GM21717 (cell line): ENCODE data around the gene CACNA1B.

Source experiments
- ATAC-seq: cut with Tn5 transposase; IDR thresholded peaks from one replicate; pipeline ENCODE4 v1.9.1; 2021; ENCODE audit warnings: mild to moderate bottlenecking, moderate library complexity; ENCODE audit not compliant: unreplicated experiment

The CACNA1B gene

GRCh38 chr9:137918331-137919094 lies 40.9 kb downstream of the CACNA1B start:
- no peak for ATAC-seq

GRCh38 chr9:137919095-137919465 lies 41.5 kb downstream of the CACNA1B start:
- no peak for ATAC-seq

GRCh38 chr9:137919649-137920141 lies 42.1 kb downstream of the CACNA1B start:
- ATAC-seq: no peak

GRCh38 chr9:137920753-137921152 lies 43.2 kb downstream of the CACNA1B start:
- no peak for ATAC-seq

GRCh38 chr9:137924169-137924568 lies 46.6 kb downstream of the CACNA1B start:
- no peak for ATAC-seq

- no peak for ATAC-seq
These were observed 47.3 kb downstream of the CACNA1B start for GRCh38 chr9:137924761-137925369.

- ATAC-seq: no peak
These were observed 66.1 kb downstream of the CACNA1B start for GRCh38 chr9:137943655-137944054.

GRCh38 chr9:137945581-137945980 lies 68.0 kb downstream of the CACNA1B start:
- no peak for ATAC-seq

- no peak for ATAC-seq
These were observed 69.4 kb downstream of the CACNA1B start for GRCh38 chr9:137946993-137947392.

- no peak for ATAC-seq
These were observed 71.1 kb downstream of the CACNA1B start for GRCh38 chr9:137948642-137949041.

- no peak for ATAC-seq
These were observed 71.7 kb downstream of the CACNA1B start for GRCh38 chr9:137949260-137949659.

GRCh38 chr9:137951107-137951506 lies 73.5 kb downstream of the CACNA1B start:
- ATAC-seq: no peak

GRCh38 chr9:137951597-137952490 lies 74.3 kb downstream of the CACNA1B start:
- no peak for ATAC-seq

GRCh38 chr9:137952976-137953666 lies 75.5 kb downstream of the CACNA1B start:
- no peak for ATAC-seq

GRCh38 chr9:137953683-137954438 lies 76.3 kb downstream of the CACNA1B start:
- no peak for ATAC-seq

GRCh38 chr9:137955224-137955570 lies 77.6 kb downstream of the CACNA1B start:
- no peak for ATAC-seq

GRCh38 chr9:137955586-137955985 lies 78.0 kb downstream of the CACNA1B start:
- ATAC-seq: no peak

GRCh38 chr9:137956039-137956438 lies 78.5 kb downstream of the CACNA1B start:
- no peak for ATAC-seq

- no peak for ATAC-seq
These were observed 79.3 kb downstream of the CACNA1B start for GRCh38 chr9:137956688-137957385.
